ENCODE results near the gene MBOAT2.

Gene MBOAT2

DNA sequence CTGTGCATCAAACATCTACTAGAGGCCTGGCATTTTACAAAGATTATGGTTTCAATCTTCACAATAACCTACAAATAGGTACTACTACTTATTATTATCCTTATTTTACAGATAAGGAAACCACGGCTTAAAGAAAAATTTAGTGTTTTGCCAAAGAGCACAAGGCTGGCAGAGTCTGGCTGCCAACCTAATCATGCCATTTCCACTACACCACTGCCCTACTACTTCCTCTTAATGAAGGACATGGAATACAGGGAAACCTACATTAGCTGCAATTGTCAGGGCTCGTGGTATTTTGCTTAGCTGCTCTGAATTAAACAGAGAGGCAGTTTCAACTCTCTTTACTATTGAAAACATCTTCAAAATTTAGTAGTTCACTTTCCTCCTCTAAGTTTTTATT is 5.9 kb downstream of the MBOAT2 start:
- in situ Hi-C loops (cut with MboI; ENCODE audit: low sequenced_read_pairs, unreplicated experiment): no loop called here
- TF ChIP-seq, protein P1, sequence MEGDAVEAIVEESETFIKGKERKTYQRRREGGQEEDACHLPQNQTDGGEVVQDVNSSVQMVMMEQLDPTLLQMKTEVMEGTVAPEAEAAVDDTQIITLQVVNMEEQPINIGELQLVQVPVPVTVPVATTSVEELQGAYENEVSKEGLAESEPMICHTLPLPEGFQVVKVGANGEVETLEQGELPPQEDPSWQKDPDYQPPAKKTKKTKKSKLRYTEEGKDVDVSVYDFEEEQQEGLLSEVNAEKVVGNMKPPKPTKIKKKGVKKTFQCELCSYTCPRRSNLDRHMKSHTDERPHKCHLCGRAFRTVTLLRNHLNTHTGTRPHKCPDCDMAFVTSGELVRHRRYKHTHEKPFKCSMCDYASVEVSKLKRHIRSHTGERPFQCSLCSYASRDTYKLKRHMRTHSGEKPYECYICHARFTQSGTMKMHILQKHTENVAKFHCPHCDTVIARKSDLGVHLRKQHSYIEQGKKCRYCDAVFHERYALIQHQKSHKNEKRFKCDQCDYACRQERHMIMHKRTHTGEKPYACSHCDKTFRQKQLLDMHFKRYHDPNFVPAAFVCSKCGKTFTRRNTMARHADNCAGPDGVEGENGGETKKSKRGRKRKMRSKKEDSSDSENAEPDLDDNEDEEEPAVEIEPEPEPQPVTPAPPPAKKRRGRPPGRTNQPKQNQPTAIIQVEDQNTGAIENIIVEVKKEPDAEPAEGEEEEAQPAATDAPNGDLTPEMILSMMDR (IDR thresholded peaks at IDR 0.05; ENCODE audit: borderline replicate concordance, control extremely low read depth, extremely low read depth, insufficient read depth, missing control alignments): no peak
- no peak for DNase-seq (ENCODE audit: low spot score)

DNA sequence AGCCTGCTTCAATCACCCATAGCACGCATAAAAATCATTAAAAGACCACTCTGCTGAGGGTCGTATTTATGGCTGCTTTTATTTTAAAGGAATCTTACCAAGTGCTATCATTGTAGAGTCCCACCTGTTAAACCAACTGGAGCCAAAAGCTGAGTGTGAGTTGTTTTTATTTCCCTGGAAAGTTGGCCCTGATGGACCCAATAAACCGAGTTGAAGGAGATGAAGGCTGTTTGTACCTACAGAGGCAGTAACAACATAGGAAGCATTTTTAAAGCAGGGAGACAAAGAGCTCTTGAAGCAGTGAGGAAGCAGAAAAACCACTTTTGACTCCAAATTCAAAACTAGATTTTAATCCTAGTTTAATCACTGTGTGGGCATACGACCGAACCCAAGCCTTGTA is 6.4 kb downstream of the MBOAT2 start:
- DNase-seq (ENCODE audit: low spot score): no peak
- in situ Hi-C loops (cut with MboI; ENCODE audit: low sequenced_read_pairs, unreplicated experiment): no loop called here
- TF ChIP-seq, protein P1 (IDR thresholded peaks at IDR 0.05; ENCODE audit: borderline replicate concordance, control extremely low read depth, extremely low read depth, insufficient read depth, missing control alignments): no peak

DNA sequence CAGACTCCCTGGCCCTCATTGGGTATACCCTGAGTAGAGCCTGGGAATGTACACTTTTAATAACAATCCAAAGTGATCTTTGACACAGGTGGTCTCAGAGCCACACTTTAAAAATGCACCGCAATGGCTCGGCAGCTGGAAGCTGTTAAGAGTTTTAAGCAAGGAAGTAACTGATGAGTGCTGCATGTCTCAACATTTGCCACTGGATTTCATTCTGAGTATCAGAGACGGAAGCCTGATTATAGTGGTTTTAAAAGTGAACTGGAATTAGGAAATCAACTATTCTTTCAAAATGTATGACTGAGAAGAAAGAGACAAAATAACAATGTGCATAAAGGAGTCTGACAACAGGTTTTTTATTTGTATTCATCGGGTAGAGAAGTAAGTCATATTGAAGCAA is 7.5 kb downstream of the MBOAT2 start:
- in situ Hi-C loops (cut with MboI; ENCODE audit: low sequenced_read_pairs, unreplicated experiment): no loop called here
- DNase-seq (ENCODE audit: low spot score): no peak
- TF ChIP-seq, protein P1 (IDR thresholded peaks at IDR 0.05; ENCODE audit: borderline replicate concordance, control extremely low read depth, extremely low read depth, insufficient read depth, missing control alignments): no peak

DNA sequence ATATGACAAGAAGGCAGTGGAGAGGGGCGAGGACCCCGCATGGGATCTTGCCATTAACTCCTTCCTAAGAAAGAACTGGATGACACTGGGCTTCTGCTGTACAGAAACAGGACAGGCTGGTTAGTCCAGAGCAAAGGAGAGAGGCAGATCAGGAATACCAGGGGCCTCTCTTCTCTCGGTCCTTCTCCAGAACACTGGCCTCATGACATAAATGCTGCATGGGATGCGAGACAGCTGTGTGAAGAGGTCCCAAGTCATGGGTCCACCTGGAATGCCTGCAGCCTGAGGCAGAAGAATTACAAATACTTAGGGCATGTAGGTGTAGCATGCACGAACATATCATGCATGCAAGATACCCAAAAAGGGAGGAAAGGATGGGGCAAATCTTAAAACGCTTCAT is 9.1 kb downstream of the MBOAT2 start:
- in situ Hi-C loops (cut with MboI; ENCODE audit: low sequenced_read_pairs, unreplicated experiment): no loop called here
- DNase-seq (ENCODE audit: low spot score): no peak
- TF ChIP-seq, protein P1 (IDR thresholded peaks at IDR 0.05; ENCODE audit: borderline replicate concordance, control extremely low read depth, extremely low read depth, insufficient read depth, missing control alignments): no peak

DNA sequence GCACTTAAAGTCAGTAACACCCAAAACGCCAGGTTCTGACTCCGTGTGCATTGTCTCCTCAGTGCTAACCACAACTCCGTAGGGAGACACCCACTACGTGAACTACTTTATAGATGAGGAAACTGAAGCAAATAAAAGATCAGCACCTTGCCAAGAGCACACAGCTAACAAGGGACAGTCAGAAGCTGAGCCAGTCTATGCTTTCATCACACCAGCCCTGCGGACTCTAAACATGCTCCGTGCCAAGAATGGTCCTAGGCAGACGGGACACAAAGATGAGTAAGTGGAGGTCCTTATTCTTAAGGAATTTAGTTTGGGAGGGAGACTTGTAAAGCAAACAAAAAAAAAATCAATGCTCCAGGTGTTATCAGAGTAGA is 9.6 kb downstream of the MBOAT2 start:
- TF ChIP-seq, protein P1 (IDR thresholded peaks at IDR 0.05; ENCODE audit: borderline replicate concordance, control extremely low read depth, extremely low read depth, insufficient read depth, missing control alignments): no peak

DNA sequence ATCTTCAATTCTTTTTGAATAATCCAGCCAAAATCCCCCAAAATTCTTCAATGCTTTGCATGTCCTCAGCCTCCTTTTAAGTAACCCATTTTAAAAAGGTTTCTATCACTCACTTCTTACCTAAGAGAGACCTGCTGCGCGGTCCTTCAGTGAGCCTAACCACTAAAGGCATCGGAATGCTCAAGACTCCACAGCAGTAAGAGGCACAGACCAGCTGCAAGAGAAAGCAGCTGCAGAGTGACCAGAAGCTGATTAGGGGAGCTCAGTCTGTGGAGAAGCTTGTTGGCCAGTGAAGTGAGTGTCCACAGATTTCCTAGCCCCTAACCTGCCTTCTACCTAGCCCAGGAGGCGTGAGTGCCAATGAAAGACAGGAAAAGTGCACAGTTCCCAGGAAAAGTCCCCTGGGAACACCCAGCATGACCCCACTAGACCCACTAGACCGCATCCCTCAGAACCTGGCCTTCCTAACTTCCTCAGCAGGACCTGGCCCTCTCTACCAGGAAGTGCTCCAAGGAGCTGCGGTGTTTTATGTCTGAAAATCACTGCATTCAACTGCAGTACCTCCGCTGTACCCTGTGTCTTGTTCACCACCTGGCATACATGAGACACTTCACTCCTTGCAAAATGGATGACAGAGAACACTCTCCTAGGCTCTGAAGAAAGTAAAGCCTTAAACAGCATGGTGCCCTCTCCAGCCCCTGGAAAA is 10.1 kb downstream of the MBOAT2 start:
- DNase-seq (ENCODE audit: low spot score): no peak
- in situ Hi-C loops (cut with MboI; ENCODE audit: low sequenced_read_pairs, unreplicated experiment): no loop called here
- TF ChIP-seq, protein P1 (IDR thresholded peaks at IDR 0.05; ENCODE audit: borderline replicate concordance, control extremely low read depth, extremely low read depth, insufficient read depth, missing control alignments): no peak

More for the DNA sequence above, 9.6 kb downstream of the MBOAT2 start:
- in situ Hi-C loops (cut with MboI; ENCODE audit: low sequenced_read_pairs, unreplicated experiment): no loop called here
- DNase-seq (ENCODE audit: low spot score): no peak

Measured in GM13976 (cell line).